Stimulated activated CD4-positive, alpha-beta T cell treated with anti-CD3 and anti-CD28 coated beads, Interleukin-4, amount 100 ng/mL, for 4 hours (primary cell): ENCODE results near the gene RNF14.

ENCODE experiments used
- DNase-seq, 2 experiments: peaks; one replicate each; pipeline ENCODE4 v3.0.0-alpha.2; 2020

Gene RNF14

DNA sequence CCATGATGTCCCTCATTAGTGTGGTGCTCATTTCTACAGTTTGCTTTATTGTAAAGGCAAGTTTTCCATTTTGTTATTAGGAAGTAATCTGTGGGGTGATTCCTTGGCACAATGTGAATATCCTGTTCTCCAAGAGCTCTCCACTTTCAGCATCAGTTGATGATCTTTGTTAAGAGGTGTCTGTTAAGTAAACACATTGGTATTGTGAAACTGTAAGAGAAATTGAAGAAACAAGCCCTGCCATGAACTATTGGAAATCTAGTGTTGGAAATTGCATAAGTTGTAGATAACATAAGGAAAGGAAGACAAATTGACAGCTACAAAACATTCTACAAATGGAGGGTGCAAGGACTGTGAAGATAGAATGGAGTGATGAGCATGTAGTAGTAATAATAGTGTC lies 17.2 kb downstream of the RNF14 start:
- DNase-seq = no peak

DNA sequence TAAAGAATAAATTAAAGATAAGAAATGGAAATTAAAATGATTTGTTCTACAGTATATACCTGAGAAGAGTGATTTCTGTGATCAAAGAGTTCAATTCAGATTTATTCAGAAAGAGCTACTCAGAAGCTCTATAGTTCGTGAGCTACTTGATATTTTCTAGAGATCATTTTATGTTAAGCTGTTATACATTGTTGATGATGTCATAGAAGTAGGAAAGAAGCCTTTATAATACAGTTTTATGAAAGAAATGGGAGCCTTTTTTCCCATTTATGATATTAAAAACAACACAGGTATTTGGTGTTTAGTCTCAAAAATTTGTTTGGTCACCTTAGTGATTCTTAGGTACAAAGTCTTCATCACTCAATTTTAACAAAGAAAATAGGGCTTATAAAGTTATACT lies 20.8 kb downstream of the RNF14 start:
- DNase-seq = no peak

DNA sequence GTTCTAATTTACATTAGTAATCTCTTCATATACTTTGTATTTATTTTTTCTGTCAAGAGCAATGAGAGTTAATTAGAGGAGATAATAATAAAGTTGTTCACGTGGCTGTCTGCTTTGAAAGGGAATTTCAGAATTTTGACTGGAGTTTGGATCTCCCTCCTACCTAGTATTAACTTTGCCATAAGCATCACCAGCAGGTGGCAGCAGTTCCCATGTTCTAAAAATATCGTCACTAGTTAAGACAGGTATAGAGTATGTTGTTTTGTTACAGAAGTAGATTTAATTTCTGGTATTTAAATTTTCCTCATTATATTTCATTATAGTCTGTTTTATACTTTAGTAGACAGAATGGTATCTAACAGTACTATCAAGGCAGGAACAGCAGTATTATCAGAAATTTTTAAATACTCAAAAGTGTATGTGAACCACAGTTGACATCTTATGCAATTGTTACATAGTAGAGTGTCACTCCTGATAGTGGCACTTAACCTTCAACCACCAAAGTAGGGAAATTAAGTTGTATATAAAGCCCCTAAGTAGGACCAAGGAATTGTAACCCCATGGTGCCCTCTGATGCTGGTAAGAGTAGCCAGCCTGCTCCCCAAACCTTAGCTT lies 23.6 kb downstream of the RNF14 start:
- peak; percentile 72 to 73 for DNase-seq

DNA sequence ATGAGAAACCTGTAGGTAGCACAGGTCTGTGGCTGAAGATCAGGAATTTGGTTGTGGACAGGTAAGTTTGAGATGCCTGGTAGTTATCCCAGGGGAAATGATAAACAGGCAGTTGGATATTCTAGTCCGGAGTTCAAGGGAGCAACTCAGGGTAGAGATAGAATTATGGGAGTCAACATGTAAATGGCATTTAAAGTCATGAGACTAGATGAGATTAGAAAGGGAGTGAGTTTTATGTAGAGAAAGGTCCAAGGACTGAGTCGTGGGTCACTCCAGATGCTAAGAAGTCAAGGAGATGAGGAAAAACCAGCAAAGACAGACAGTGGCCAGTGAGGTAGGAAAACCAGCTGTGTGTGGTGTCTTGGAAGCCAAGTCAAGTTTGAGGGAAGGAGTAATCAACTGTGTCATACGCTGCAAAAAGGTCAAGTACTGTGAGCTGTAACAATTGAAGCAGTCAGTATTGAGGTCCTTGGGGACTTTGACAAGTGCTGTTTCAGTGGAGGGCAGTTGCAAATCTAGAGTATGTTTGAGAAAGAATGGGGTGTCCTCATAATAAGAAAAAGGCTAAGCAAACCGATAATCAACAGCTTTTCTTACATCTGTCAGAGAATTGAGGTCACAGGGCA lies 25.7 kb downstream of the RNF14 start:
- DNase-seq = no peak

DNA sequence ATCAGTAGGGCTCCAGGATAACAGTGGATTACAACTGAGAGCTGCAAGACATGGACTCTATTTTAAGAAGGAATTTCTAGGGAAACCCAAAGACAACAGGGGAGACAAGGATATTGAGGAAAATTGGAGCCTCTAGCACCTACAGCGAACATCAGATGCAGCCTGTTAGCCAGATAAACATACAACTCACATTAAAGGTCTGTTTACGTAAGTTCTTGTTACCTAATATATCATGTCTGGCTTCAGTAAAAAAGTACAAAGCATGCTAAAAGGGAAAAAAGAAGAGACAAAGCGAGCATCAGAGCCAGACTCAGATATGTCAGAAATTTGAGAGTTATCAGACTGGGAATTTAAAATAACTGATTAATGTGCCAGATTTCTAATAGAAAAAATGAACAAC lies 26.8 kb downstream of the RNF14 start:
- no peak for DNase-seq

DNA sequence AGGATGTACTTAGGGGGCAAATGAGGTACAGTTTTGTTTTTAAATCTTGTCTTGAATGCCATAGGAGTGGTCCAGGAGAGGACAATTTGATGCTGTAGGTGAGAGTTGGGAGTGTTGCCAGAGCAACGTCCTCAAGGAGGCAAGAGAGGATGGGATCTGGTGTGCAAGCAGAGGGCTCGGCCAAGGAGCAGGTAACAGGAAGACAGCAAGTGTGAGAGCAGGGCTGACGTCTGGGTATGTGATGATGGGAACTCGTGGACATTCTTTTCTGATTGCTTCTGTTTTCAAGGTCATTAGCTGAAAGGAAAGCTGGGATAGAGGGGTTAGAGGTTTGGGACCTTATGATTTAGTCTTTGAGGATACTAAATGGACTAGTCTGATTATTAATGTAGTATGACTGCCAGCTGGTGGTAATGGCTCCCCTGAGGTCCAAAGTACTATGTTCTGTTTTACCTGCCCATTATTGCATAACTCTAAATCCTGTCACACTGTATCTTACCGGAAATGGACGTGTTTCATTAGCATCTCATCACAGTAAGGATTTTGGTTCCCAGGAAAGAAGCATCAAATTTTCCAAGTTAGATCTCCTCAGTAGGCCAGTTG lies 28.6 kb downstream of the RNF14 start:
- no peak for DNase-seq

DNA sequence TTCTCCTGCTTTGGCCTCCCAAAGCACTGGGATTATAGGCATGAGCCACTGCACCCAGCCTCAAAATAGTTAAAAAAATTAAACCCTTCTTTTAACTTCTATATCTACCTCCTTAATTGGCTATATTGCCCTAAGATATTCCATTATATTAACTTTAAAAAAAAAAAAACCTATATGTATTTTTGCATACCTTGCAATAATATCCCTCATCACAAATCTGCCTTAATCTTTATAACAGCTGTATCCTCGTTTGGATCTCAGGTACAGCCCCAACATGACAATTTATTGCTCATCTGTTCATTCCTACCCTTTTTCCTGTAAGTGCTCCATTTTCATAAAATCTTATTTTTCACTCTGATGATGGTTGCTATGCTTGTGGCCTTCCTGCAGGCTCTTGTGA lies 31.3 kb downstream of the RNF14 start:
- DNase-seq = no peak

DNA sequence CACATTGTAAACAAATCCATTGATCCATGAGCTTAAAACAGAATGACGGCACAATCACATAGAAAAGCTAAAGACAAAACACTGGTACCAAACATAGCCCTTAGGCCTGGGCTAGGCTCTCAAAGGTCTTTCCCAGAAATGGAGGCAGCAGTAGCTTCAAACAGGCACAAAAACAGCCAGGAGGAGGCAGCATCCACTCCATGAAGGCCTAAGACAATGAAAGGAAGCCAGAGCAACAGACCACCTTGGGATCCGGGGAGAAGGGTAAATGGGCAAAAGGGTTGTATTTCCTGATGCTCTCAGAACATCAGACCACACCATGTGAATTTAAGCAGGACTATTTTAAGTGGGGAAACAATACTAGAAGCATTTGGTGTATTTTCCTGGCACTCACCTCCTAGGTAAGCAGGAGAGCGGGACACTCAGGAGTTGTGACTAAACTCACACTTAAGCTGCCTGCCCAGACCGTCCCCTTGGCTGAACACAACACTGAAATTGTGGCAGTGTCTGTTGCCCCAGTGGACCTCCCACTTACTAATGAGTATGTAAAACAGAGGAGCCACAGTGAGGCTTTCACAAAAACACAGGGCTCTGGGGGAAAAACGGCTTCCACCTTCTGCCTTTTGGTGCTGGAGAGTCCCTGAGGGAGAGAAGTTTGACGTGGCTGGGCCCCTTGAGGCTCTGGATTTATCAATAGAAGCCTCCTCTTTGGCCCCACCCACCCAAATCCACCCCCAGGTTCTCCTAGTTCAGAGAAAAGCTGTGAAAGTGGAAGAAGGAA lies 32.0 kb downstream of the RNF14 start:
- no peak for DNase-seq

DNA sequence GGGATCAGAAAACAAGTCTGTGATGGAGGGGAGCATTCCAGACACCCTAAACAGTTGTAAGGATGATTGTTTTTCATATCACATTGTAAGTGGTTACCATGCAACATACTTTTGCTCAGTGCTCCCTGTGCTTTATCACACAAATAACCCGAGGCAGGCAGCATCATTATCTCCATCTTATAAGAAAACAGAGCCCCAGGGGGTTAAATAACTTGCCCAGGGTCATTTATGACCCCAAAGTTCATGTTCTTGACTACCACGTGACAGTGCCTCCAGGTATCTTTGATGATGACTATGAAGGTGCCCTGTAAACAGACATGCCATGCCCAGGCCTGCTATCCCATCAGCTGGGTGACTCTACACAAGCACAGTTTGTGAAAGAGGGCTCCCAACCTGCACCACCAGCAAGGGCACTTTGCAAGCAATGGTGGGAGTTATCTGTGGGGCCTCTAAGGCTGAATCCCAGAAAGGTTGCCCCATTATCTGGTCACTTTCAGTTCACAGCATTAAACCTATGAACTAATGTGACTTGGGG lies 34.4 kb downstream of the RNF14 start:
- DNase-seq = no peak

DNA sequence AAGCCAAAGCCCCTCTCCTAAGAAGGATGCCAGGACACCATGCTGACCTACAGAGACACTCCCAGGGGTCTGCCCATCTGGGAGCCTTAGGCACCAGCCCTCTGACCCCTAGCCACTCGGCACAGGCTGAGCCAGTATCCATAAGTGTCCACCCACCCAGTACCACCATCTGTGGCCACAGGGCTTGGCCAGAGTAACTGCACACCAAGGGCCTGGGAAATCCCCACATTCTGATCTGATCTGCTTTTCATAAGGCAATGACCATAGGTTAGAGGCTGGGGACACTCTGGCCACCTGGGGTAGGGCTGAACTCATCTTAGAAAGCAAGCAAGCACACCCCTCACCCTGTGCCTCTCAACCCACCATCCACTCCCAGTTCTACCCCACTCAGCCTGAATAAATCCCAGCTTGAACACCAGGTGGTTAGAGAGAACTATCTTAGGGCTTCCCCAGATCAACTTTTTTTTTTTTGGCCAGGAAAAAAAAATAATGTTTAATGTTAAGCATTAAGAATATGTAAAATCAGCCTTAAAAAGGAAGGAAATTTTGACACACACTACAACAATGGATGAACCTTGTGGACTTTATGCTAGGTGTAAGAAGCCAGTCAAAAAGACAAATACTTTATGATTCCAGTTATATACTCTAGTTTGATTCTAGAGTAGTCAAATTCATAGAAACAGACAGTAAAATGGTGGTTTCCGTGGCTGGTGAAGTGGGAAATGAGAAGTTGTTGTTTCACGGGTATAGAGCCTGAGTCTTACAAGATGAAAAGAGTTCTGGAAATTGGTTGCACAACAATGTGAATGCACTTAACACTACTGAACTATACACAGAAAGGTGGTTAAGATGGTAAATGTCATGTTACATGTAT lies 37.7 kb downstream of the RNF14 start:
- DNase-seq = no peak

DNA sequence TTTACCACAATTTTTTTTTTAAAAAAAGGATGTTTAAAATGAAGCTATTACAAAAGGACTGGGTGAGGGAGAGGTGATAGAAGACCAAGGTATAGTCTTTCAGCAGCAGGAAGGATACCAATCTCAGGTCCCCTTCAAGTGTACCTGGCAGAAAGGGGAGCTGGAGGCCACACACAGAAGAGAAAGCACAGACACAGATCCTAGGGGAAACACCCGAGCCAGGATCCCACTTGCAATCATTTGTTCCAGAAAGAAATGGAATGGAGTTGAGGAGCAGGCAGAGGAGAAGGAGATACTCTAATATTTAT lies 38.3 kb downstream of the RNF14 start:
- no peak for DNase-seq

DNA sequence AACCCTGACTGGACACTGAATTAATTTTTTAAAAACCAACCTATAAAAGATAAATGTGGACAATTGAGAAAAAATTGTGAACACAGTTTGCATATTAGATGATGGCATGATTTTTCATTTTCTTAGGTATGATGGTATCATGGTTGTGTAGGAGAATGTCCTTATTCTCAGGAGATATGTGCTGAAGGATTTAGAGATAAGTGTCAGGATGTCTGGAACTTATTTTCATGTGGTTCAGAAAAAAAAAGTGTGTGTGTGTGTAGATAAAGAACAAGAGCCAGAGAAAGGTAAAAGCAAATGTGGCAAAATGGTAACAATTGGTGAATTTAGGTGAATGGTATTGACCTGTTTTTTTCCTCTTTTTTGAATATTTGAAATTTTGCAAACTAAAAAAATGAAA lies 39.9 kb downstream of the RNF14 start:
- no peak for DNase-seq

DNA sequence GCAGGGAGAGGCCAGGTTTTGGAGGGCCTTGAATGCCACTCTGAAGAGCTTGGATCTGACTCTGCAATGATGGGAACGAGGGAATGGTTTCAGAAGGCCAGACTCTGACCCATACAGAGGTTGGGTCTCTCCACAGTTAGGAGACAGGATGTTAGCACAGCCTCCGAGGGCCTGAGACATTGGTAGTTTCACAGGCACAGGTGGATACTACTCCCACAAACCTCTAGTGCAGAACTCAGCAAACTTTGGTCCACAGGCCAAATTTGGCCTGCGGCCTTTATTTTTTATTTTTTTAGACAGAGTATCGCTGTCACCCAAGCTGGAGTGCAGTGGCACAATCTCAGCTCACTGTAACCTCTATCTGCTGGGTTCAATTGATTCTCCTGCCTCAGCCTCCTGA lies 41.0 kb downstream of the RNF14 start:
- DNase-seq = no peak

DNA sequence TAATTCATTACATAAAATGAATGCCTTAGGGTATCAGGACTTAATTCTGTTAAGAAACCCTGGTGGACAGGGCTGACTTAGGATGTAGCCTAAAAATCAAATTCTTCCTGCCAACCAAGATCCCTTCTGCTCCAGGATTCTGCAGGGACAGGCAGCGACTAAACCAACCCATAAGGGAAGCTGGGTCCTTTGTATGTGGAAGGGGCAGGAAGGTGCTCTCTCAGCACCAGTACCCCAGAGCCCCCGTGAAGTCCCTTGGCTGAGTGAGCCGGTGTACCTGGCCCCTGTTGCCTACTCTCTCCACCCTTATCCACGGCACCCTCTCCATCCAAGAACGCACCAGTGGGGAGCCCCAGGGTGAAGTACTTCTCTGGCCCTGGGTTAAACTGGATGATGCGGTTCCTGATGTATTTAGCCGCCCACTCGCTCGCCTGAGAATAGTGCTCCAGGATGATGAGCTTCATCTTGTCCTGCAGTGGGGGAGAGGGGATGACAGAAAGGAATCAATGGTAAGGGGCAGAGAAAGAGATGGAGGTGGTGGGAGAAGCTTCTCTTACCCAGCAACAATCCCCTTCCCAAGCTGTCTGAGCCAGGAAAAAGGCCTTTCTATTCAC lies 42.8 kb downstream of the RNF14 start:
- DNase-seq = no peak

DNA sequence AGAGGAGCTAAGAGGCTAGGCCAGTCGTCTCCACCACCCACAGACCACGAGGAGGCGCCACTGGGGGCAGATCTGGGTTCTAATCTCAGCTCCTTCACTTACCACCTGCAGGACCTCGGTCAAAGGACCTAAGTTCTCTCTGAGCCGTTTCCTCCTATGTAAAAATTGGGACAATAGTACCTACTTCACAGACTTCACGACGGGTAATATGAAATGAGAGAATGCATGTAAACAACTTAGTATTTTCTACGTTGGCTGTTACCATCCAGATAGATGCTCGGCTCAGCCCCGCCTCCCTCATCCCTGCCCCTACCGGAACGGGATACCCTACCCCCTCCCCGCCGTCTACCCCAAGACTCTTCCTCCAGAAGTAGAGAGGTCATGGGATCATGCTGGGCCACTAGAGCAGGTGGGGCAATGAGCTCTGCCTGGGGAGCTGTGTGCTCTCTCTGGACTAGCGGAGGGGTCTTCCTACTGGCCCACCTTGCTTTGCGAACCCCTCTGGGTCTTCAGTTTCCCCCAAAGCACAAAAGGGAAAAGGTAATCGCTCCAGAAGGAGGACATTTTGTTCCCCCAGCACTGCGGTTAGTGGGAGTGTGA lies 43.4 kb downstream of the RNF14 start:
- DNase-seq = peak; percentile 63 to 69

DNA sequence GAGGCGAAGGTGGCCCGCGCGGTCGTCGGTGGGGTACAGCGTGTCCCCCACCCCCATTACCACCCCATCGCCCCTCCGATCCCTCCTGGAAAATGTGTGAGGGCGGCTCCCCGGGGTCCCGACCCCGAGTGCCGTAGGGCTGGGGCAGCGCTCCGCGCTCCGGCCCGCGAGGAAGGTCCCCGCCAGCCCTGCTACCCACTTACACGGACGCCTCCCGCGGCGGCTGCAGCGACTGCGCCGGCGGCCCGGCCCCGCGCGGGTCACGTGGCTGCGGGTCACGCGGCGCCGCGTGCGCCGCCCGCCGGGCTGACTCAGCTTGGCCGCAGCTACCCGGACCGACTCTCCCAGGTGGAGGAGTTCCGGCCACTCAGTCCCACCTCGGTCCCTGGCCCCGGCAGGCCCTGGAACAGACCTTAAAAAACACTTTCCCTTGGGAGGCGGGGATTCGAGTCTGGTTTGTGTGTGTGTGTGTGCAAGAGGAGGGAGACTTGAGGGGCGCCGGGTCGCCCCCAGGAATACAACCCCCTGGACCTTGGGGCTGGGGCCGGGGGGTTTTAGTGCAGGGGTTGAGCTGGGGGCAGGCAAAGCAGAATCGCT lies 44.0 kb downstream of the RNF14 start, which contains the start of gene GNPDA1:
Gene GNPDA1 (minus strand): TSS at position 236 of the 597 bp plus-strand sequence. CDS start 992 bp downstream, outside the sequence.
- peak; percentile 59 to 65 for DNase-seq

DNA sequence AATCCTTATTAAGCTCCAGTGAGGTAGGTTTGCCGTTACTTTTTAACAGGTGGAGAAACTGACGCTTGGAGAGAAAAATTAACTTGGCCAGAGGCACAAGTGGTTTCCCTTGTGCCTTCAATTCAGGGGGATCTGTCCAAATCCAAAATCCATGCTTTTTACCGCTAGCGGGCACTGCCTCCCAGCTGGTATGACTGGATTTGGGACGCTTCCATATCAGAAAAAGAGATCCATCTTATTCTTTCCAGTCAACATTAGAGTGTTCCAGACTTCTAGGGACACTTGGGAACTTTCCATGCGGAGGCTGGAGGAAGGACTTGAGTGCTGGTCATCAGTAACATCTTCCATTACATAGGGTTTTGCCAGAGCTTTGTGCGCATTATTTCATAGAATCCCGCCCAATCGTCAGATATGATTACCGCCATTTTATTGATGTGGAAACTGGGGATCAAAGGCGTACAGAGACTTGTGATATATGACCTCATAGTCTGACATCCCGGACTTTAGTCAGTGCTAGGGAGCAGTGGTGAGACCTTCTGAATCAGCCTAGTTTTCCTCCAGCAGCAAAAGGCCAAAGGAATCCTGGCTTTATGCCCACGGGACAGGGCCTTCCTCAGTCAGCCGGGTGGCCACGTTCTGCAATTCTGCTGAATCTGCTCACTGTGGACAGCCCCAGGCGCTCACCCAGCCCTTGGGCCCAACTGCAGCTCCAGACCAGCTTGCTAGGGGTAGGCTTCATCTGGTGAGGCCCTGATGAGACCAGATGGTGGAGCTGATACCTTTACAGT lies 45.0 kb downstream of the RNF14 start:
- no peak for DNase-seq

DNA sequence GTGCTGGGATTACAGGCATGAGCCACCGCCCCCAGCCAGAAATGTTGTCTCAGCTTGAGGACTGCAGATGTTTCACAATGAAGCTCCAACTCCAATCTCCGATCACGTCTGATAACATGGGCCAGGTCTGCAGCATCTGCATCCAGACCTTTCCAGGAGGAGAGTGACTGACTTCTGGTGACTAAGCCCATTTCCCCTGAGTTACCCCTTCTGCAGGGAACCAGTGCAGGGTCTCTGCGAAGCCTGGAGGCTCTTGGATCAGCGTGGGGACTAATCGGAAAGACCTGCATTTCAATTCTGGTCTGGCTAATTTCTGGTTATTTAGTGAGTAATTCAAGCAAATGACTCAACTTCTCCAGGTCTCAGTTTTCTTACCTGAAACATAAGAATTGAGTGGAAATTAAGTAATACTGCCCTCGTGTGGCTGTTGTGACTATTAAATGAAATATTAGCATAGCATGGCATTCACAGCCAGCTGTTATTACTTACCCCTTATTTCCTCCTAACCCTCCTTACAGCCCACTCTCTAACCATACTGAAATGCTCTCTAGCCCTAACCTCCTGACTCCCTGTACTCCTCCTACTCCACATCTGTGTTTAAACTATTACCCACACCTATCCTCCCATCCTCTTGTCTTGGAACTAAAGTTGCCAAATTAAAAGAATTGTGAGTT lies 46.1 kb downstream of the RNF14 start:
- DNase-seq = peak; percentile 30 to 64

DNA sequence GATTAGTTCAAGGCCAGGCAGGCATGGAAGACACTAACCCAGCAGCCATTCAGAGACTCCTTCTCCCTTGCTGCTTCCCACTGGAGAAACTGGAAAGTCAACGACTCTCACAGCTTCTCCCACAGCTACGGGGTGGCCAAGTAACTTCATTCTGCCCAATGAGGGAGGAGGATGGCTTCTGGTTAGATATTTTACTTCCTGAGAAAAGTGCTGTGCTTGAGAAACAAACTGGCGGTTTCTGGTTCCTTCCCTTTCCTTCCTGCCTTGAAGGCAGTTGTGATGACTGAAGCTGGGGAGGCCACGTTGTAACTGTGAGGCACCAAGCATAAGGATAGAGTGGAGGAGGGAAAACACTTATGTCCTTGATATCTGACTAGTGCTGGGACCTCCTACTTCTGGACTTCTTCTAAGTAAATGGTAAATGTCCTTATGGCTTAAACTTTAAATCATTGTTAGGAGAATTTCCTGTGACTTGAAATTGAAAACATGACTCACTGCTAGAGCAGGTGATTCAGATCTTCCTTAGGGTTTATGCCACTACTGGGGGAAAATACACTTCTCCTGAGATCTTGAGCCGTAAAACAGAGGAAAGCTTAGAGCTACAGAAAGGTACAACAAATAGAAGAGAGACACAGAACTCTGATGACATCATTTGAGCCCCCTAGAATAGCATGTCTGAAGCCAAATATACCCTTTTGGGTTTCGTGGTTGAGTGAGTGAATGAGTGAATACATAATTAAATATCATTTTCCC lies 47.1 kb downstream of the RNF14 start:
- peak; percentile 33 to 52 for DNase-seq
